BJ (cell line): ENCODE results near the gene GNG13. TPM values are rescaled to one million over a fixed set of nuclear protein-coding genes. Genes with fewer than 3 reads are reported as not detected.

Experiments
- CTCF ChIA-PET: fragments of 350-600 bp; formaldehyde crosslinking; extraction: SDS; loops from one replicate; lab custom pipeline; 2021; ENCODE audit warnings: antibody characterized with exemption, inconsistent platforms; lab: Yijun Ruan, JAX
- POLR2A ChIA-PET: fragments of 300-600 bp; sonication (Branson Sonifier 250); formaldehyde crosslinking; extraction: SDS; loops from one replicate; lab custom pipeline; 2021; ENCODE audit warnings: antibody characterized with exemption; lab: Charles Lee
- DNase-seq: peaks from one replicate; pipeline ENCODE4 v3.0.0-alpha.2; 2011; ENCODE audit warnings: low read depth
- H3K27me3 ChIP-seq: 2 replicates; pipeline ENCODE4 v1.6.0; 2011; ENCODE audit warnings: low read length; ENCODE audit not compliant: control insufficient read depth, insufficient read depth
- H3K36me3 ChIP-seq: 2 replicates; pipeline ENCODE4 v1.5.1; 2011; ENCODE audit warnings: low read length; ENCODE audit not compliant: control insufficient read depth, insufficient read depth
- H3K4me3 ChIP-seq: 2 replicates; pipeline ENCODE4 v1.5.1; 2011; ENCODE audit warnings: low read depth, mild to moderate bottlenecking, control low read depth, low read length
- CTCF ChIP-seq: IDR thresholded peaks from 2 replicates; pipeline ENCODE4 v1.5.1; 2011; ENCODE audit warnings: low read depth, mild to moderate bottlenecking, control low read depth, inconsistent platforms, low read length, moderate library complexity; ENCODE audit not compliant: insufficient read depth
- polyA plus RNA-seq: library from polyadenylated mRNA; depleted of rRNA; stranded (reverse); fragments of >200 nt; gene quantifications from 2 replicates; pipeline ENCODE4 v1.2.3, GENCODE V29; 2011

GNG13 gene
- polyA plus RNA-seq, 1 experiment: not detected

- TF ChIP-seq CTCF: no peak
- ChIA-PET CTCF (no interaction called here), POLR2A (no interaction called here)
- no peaks in the 10 kb centered on the region for H3K36me3 ChIP-seq
- H3K4me3 ChIP-seq: no peak overlapping the region
- H3K27me3 ChIP-seq: no peaks in the 10 kb centered on the region
- no peak for DNase-seq
These were observed 25.2 kb downstream of the GNG13 start for GRCh38 chr16:775236-775796.

GRCh38 chr16:774086-775001 is 26.2 kb downstream of the GNG13 start:
- H3K36me3 ChIP-seq: no peaks in the 10 kb centered on the region
- CTCF ChIA-PET: interaction anchor here (2.0 kb wide), 1 partner anchor 11 kb away, joined by 10 read pairs; no protein-coding TSS in a partner anchor
- POLR2A ChIA-PET: no interaction called here

GRCh38 chr16:772959-773358 is 27.6 kb downstream of the GNG13 start:
- Histone ChIP-seq H3K36me3 (no peaks in the 10 kb centered on the region), H3K4me3 (no peak overlapping the region), H3K27me3 (no peaks in the 10 kb centered on the region)
- CTCF ChIA-PET: interaction anchor here (1.5 to 2.0 kb wide), 2 partner anchors 13 to 31 kb away, joined by 5 to 10 read pairs; no protein-coding TSS in a partner anchor
- POLR2A ChIA-PET: no interaction called here
- TF ChIP-seq CTCF: no peak
- no peak for DNase-seq

More at GRCh38 chr16:774086-775001, 26.2 kb downstream of the GNG13 start:
- Histone ChIP-seq H3K27me3 (no peaks in the 10 kb centered on the region), H3K4me3 (no peak overlapping the region)
- no peak for TF ChIP-seq CTCF
- no peak for DNase-seq

GRCh38 chr16:770411-770810 is 30.1 kb downstream of the GNG13 start:
- CTCF ChIA-PET: interaction anchor here (0.8 to 1.5 kb wide), 5 partner anchors 10 to 58 kb away, joined by 3 to 5 read pairs (median 3); no protein-coding TSS in a partner anchor
- H3K36me3 ChIP-seq: no peaks in the 10 kb centered on the region
- H3K27me3 ChIP-seq: no peaks in the 10 kb centered on the region
- no peak for TF ChIP-seq CTCF
- DNase-seq: no peak
- POLR2A ChIA-PET: no interaction called here
- no peak overlapping the region for H3K4me3 ChIP-seq

- ChIA-PET CTCF (interaction anchor here (0.8 to 1.2 kb wide), 3 partner anchors 11 to 58 kb away, joined by 3 to 5 read pairs (median 3); no protein-coding TSS in a partner anchor), POLR2A (no interaction called here)
- no peak for TF ChIP-seq CTCF
These were observed 30.6 kb downstream of the GNG13 start for GRCh38 chr16:769934-770333.

More at GRCh38 chr16:769934-770333, 30.6 kb downstream of the GNG13 start:
- Histone ChIP-seq H3K27me3 (no peaks in the 10 kb centered on the region), H3K36me3 (no peaks in the 10 kb centered on the region), H3K4me3 (no peak overlapping the region)
- DNase-seq: no peak
